Natural killer cell (primary cell): Measurements from ENCODE around the gene PRDM11. TPM values are rescaled to one million over a fixed set of nuclear protein-coding genes. Genes with fewer than 3 reads are reported as not detected.

Source experiments
- ATAC-seq, 3 donors: fragments of 150-1000 bp in 2 of 3; fragments of 200-7000 bp in 1 of 3; cut with Tn5 transposase; 1 replicate in 1 of 3; 2 replicates in 2 of 3; pipeline ENCODE4 v1.10.0; 2021; ENCODE audit warnings: mild to moderate bottlenecking in 2 of 3, moderate library complexity in 2 of 3
- DNase-seq, 2 donors: peaks; one replicate each; pipeline versions ENCODE4 v3.0.0 to v3.0.0-alpha.2; 2013 to 2021; ENCODE audit warnings: mixed read lengths in 1 of 2
- H3K27ac ChIP-seq: one replicate; pipeline ENCODE4 v1.5.1; 2013; ENCODE audit warnings: mild to moderate bottlenecking, low read length
- H3K27me3 ChIP-seq: one replicate; pipeline ENCODE4 v1.6.1; 2013; ENCODE audit warnings: low read length; ENCODE audit not compliant: control insufficient read depth, insufficient read depth
- H3K36me3 ChIP-seq: one replicate; pipeline ENCODE4 v1.6.1; 2013; ENCODE audit warnings: low read length; ENCODE audit not compliant: control insufficient read depth, insufficient read depth
- H3K4me1 ChIP-seq: one replicate; pipeline ENCODE4 v1.6.1; 2013; ENCODE audit warnings: low read length; ENCODE audit not compliant: control insufficient read depth, insufficient read depth
- H3K4me3 ChIP-seq: one replicate; pipeline ENCODE4 v1.5.1; 2013; ENCODE audit warnings: low read length
- H3K9me3 ChIP-seq: one replicate; pipeline ENCODE4 v1.6.1; 2013; ENCODE audit warnings: low read length; ENCODE audit not compliant: control insufficient read depth, insufficient read depth
- H3K27ac Mint-ChIP-seq, 2 donors: one replicate each; pipeline ENCODE4 v1.8.0; 2022; ENCODE audit warnings: mild to moderate bottlenecking in 2 of 2, mixed read lengths in 2 of 2, moderate library complexity in 1 of 2
- H3K27me3 Mint-ChIP-seq, 2 donors: one replicate each; pipeline ENCODE4 v1.8.0; 2022; ENCODE audit warnings: low read depth in 2 of 2, mixed read lengths in 2 of 2
- H3K36me3 Mint-ChIP-seq: one replicate; pipeline ENCODE4 v1.8.0; 2022; ENCODE audit warnings: mixed read lengths
- H3K4me1 Mint-ChIP-seq, 2 donors: one replicate each; pipeline ENCODE4 v1.8.0; 2022; ENCODE audit warnings: mixed read lengths in 2 of 2
- H3K4me3 Mint-ChIP-seq: one replicate; pipeline ENCODE4 v1.8.0; 2022; ENCODE audit warnings: mild to moderate bottlenecking, moderate library complexity, mixed read lengths
- H3K9me3 Mint-ChIP-seq, 2 donors: one replicate each; pipeline ENCODE4 v1.8.0; 2022; ENCODE audit warnings: mixed read lengths in 2 of 2
- WGBS: methylation state at CpG from one replicate; pipeline ENCODE4 v1.1.7; 2013; ENCODE audit warnings: missing lambda C conversion rate; ENCODE audit not compliant: insufficient coverage; 5-methylcytosine and 5-hydroxymethylcytosine counted together
- intact Hi-C: fragments of 100-400 bp; cut with micrococcal nuclease; formaldehyde crosslinking; loops from one replicate; pipeline ENCODE4 v1.14.2; 2022
- total RNA-seq, 4 donors: library from RNA; stranded (reverse); fragments of 120-200 nt in 1 of 4; gene quantifications; one replicate each; pipeline versions ENCODE4 v1.2.3 to v1.2.4, GENCODE V29; 2013 to 2022
- TF ChIP-seq, protein P1 (sequence below): fragments of 200-600 bp; IDR thresholded peaks from one replicate; pipeline ENCODE4 v1.8.0; 2022; ENCODE audit warnings: antibody characterized with exemption

PRDM11 gene
- total RNA-seq, 3 donors from 2014 or later (not counting 1 experiment from before 2014, with no cell fraction given), result 10.3 to 14.7 (median 13.7) TPM

DNA sequence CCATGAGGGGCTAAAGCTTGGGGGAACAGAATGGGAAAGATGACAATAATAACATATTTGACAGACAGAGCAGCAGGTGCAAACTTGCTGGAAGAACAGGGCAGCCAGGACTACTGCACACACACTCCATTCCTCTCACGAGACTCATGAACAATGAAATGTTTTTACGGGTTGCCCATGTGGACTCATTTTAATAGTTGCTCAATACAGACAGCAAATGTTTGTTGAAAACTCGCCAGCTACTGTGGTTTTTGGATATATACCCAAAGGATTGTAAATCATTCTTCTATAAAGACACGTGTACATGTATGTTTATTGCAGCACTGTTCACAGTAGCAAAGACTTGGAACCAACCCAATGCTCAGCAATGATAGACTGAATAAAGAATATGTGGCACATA, 129.4 kb downstream of the PRDM11 start:
- TF ChIP-seq, protein P1, sequence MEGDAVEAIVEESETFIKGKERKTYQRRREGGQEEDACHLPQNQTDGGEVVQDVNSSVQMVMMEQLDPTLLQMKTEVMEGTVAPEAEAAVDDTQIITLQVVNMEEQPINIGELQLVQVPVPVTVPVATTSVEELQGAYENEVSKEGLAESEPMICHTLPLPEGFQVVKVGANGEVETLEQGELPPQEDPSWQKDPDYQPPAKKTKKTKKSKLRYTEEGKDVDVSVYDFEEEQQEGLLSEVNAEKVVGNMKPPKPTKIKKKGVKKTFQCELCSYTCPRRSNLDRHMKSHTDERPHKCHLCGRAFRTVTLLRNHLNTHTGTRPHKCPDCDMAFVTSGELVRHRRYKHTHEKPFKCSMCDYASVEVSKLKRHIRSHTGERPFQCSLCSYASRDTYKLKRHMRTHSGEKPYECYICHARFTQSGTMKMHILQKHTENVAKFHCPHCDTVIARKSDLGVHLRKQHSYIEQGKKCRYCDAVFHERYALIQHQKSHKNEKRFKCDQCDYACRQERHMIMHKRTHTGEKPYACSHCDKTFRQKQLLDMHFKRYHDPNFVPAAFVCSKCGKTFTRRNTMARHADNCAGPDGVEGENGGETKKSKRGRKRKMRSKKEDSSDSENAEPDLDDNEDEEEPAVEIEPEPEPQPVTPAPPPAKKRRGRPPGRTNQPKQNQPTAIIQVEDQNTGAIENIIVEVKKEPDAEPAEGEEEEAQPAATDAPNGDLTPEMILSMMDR, result no peak
- peaks cover 39 to 62% of the 10 kb centered on the region in 2 donors for H3K27me3 Mint-ChIP-seq
- no peaks in the 10 kb centered on the region for H3K9me3 Mint-ChIP-seq

DNA sequence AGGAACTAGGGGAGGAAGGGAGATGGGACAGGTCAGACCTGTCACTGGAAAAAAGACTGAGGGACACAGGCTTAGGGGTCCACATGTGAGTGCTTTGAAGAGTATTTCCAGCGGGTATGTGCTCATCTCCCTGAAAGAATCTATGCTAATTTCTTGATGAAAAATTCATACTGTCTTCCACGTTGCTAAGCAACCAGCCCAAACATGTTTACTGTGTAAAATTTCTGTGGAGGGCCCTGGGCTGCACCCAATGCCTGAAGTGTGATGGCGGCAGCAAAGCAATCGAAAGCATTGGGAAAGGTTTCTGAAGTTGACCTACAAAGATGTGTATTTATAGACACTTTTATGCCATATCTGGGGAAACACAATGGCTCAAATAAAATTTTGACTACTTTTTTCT, 132.3 kb downstream of the PRDM11 start:
- intact Hi-C loops, result no loop called here
- Histone ChIP-seq H3K4me1 (no peaks in the 10 kb centered on the region), H3K27me3 (peaks cover 2% of the 10 kb centered on the region), H3K4me3 (no peak overlapping the region), H3K9me3 (peaks cover 3% of the 10 kb centered on the region), H3K27ac (no peak overlapping the region), H3K36me3 (no peaks in the 10 kb centered on the region)
- WGBS, result 89% methylated on average over 4 of the region's 4 CpGs
- Mint-ChIP-seq H3K9me3 (no peaks in the 10 kb centered on the region), H3K36me3 (no peaks in the 10 kb centered on the region), H3K27ac (no peak overlapping the region), H3K27me3 (peaks cover 34 to 58% of the 10 kb centered on the region in 2 donors), H3K4me3 (no peak overlapping the region), H3K4me1 (no peaks in the 10 kb centered on the region)
- DNase-seq (peak in 1 of 2 donors; percentile 25), ATAC-seq (no peak)
- TF ChIP-seq, protein P1, result no peak

More for the DNA sequence above, 129.4 kb downstream of the PRDM11 start:
- intact Hi-C loops, result no loop called here
- H3K4me1 Mint-ChIP-seq, result no peaks in the 10 kb centered on the region
- Histone ChIP-seq H3K4me3 (no peak overlapping the region), H3K36me3 (no peaks in the 10 kb centered on the region), H3K27ac (no peak overlapping the region), H3K4me1 (no peaks in the 10 kb centered on the region), H3K27me3 (peaks cover 5% of the 10 kb centered on the region), H3K9me3 (peaks cover 3% of the 10 kb centered on the region)
- H3K27ac Mint-ChIP-seq, result no peak overlapping the region
- ATAC-seq (no peak), DNase-seq (no peak)
- H3K4me3 Mint-ChIP-seq, result no peak overlapping the region
- no peaks in the 10 kb centered on the region for H3K36me3 Mint-ChIP-seq
- WGBS, result 90% methylated on average over 4 of the region's 4 CpGs

DNA sequence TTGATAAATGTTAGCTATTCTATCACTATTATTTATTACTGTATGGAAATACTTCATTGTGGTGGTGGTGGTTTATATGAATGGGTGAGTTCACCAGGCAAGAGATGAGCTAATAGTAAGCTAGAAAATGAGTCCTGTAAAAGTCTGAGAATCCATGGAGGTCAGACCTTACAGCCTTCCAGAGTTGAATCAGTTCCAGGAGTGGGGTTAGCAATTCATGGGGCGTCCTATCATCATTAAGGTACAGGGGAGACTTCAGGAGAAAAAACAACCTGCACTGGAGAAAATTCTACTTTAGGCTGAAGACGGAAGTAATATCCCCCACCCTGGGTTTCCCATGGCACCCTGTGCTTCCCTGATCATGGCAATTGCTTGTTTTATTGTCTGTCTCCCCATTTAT, 133.2 kb downstream of the PRDM11 start:
- Histone ChIP-seq H3K36me3 (no peaks in the 10 kb centered on the region), H3K27ac (no peak overlapping the region), H3K4me1 (no peaks in the 10 kb centered on the region), H3K27me3 (peaks cover 2% of the 10 kb centered on the region), H3K4me3 (no peak overlapping the region), H3K9me3 (peaks cover 3% of the 10 kb centered on the region)
- Mint-ChIP-seq H3K9me3 (no peaks in the 10 kb centered on the region), H3K36me3 (no peaks in the 10 kb centered on the region), H3K4me3 (no peak overlapping the region), H3K27me3 (peaks cover 36 to 61% of the 10 kb centered on the region in 2 donors), H3K27ac (no peak overlapping the region), H3K4me1 (no peaks in the 10 kb centered on the region)
- no peak for DNase-seq
- TF ChIP-seq, protein P1, result no peak
- intact Hi-C loops, result no loop called here
- WGBS, result 91% methylated on average over 2 of the region's 2 CpGs
- ATAC-seq, result no peak

DNA sequence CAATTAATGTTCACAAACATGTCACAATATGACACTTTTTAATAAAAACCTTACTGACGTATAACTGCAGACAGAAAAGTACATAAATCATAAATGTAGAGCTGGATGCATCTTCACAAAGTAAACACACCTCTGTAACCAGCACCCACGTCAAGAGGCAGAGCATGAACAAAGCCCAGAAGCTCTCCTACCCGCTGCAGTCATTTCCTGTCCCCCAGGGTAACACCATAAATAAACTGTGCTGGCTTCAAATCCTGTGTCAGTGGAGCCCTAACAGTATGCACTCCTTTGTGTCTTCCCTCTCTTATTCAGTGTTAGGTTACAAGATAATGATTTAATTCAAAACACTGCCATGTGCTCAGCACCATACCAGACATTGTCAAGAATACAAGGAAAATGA, 134.0 kb downstream of the PRDM11 start:
- TF ChIP-seq, protein P1, result no peak
- ATAC-seq (peak in 1 of 3 donors; percentile 46), DNase-seq (peak in 1 of 2 donors; percentile 39)
- H3K4me3 Mint-ChIP-seq, result no peak overlapping the region
- peaks cover 35 to 58% of the 10 kb centered on the region in 2 donors for H3K27me3 Mint-ChIP-seq
- no peaks in the 10 kb centered on the region for H3K4me1 Mint-ChIP-seq
- H3K36me3 ChIP-seq, result no peaks in the 10 kb centered on the region
- no peak overlapping the region for H3K27ac Mint-ChIP-seq
- H3K27me3 ChIP-seq, result peaks cover 6% of the 10 kb centered on the region
- intact Hi-C loops, result no loop called here
- peaks cover 3% of the 10 kb centered on the region for H3K9me3 ChIP-seq
- no peak overlapping the region for H3K4me3 ChIP-seq
- no peaks in the 10 kb centered on the region for H3K36me3 Mint-ChIP-seq
- H3K9me3 Mint-ChIP-seq, result no peaks in the 10 kb centered on the region
- no peak overlapping the region for H3K27ac ChIP-seq
- no peaks in the 10 kb centered on the region for H3K4me1 ChIP-seq
- 31% methylated on average over 3 of the region's 3 CpGs for WGBS
